ENCODE measurements around the gene POU2F3. TPM values are rescaled to one million over a fixed set of nuclear protein-coding genes. Genes with fewer than 3 reads are reported as not detected.

POU2F3 gene
- total and polyA plus RNA-seq, 2 donors (not counting 1 experiment from before 2014, with no cell fraction given), result not detected

- H3K27me3 ChIP-seq (ENCODE audit: control insufficient read depth, insufficient read depth, low read length), result no peaks in the 10 kb centered on the region
- H3K4me1 ChIP-seq (ENCODE audit: control insufficient read depth, extremely low read depth, insufficient read depth, low read length), result peaks cover 2% of the 10 kb centered on the region
- H3K27ac ChIP-seq (ENCODE audit: insufficient read depth, low read length), result no peak overlapping the region
- TF ChIP-seq EZH2 (IDR thresholded peaks at IDR 0.05; ENCODE audit: low read length, missing control alignments) (no peak), CTCF (conservative IDR thresholded peaks at IDR 0.05 in 1 of 2, IDR thresholded peaks at IDR 0.05 in 1 of 2; ENCODE audit: low read depth in 1 of 2, low read length in 2 of 2) (no peak)
- H3K4me2 ChIP-seq (ENCODE audit: extremely low read depth, insufficient read depth, low read length), result no peak overlapping the region
- H3K9me3 ChIP-seq (ENCODE audit: control insufficient read depth, insufficient read depth, low read depth, low read length), result no peaks in the 10 kb centered on the region
- peaks cover 77% of the 10 kb centered on the region for H3K79me2 ChIP-seq (ENCODE audit: control insufficient read depth, insufficient read depth, low read length)
- H3K36me3 ChIP-seq (ENCODE audit: control insufficient read depth, insufficient read depth, low read length), result no peaks in the 10 kb centered on the region
- no peak overlapping the region for H3K4me3 ChIP-seq (replicated peaks in 1 of 4; ENCODE audit: control extremely low read depth in 1 of 4, insufficient read depth in 1 of 4, low read depth in 3 of 4, low read length in 4 of 4)
- H4K20me1 ChIP-seq (ENCODE audit: control insufficient read depth, extremely low read depth, insufficient read depth, low read length), result no peaks in the 10 kb centered on the region
- no peak for DNase-seq (ENCODE audit: low read depth in 2 of 2)
- no peak overlapping the region for H2AFZ ChIP-seq (ENCODE audit: low read length)
- no peak overlapping the region for H3K9ac ChIP-seq (ENCODE audit: insufficient read depth, low read length)
Observed at GRCh38 chr11:120365512-120365911, 125.6 kb downstream of the POU2F3 start.

Other genes with a start within 250 kb of the POU2F3 start
- gene TRIM29, start 102.0 kb upstream of the POU2F3 start, total RNA-seq, result not detected in 2 replicates
- not detected in 2 replicates for gene TRIM29, start 102.0 kb upstream of the POU2F3 start, polyA plus RNA-seq
- gene OAF, start 29.1 kb upstream of the POU2F3 start, total RNA-seq, result 16.7 and 20.0 TPM in 2 replicates
- 22.7 and 27.5 TPM in 2 replicates for gene OAF, start 29.1 kb upstream of the POU2F3 start, polyA plus RNA-seq
- 9.8 and 13.2 TPM in 2 replicates for gene TLCD5, start 85.2 kb downstream of the POU2F3 start, total RNA-seq
- 12.1 and 17.0 TPM in 2 replicates for gene TLCD5, start 85.2 kb downstream of the POU2F3 start, polyA plus RNA-seq
- gene ARHGEF12, start 96.3 kb downstream of the POU2F3 start, total RNA-seq, result 107 and 141 TPM in 2 replicates
- gene ARHGEF12, start 96.3 kb downstream of the POU2F3 start, polyA plus RNA-seq, result 52.7 and 63.1 TPM in 2 replicates